Measurements from ENCODE around the gene SIMC1.
A peak's percentile ranks its signal among the peaks of the same experiment; 100 is the strongest.

Gene SIMC1

DNA sequence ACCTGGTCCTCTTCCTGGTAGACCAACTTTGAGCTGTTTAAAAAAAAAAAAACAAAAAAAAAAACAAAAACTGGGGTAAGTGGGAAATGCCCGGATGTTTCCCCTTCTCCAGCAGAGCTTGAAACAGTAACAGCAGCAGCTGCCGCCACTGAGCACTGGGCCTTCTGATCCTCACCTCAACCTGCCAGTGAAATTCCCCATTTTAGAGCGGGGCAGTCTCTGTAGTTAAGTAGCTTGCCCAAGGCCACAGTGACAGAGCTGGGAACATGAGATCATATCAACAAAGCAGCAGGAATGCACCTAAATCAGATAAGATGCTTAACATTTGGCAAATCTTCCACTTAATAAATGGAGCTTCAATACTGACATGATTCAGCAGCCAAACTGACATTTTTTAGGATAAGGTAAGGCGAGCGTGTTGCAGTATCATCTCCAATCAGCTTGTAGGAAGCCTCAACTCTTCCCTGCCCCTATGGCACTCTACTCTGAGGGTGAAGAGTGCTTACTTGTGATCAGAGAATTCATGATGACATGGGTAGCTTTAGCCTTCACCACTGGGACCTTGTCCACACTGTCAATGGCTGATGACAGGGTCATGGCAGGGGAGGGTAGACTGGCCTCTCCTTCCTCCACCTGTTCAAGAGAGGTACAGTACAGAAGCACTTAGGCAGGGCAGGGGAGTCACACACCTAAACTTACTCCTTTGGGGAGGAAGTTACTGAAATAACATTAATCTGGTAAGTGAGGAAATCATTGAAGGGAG lies 114.1 kb downstream of the SIMC1 start:
- DNase-seq (ENCODE audit: insufficient read length, low spot score) = no peak
- no peak for TF ChIP-seq POLR2A (IDR thresholded peaks at IDR 0.05; ENCODE audit: low read depth, low read length)
- TF ChIP-seq POLR2AphosphoS5 (IDR thresholded peaks at IDR 0.05; ENCODE audit: low read depth, low read length) = no peak
- TF ChIP-seq TAF1 (IDR thresholded peaks at IDR 0.05; ENCODE audit: low read depth, low read length) = no peak
- TF ChIP-seq POU2F2 (IDR thresholded peaks at IDR 0.05; ENCODE audit: low read depth, low read length) = no peak
- no peak for TF ChIP-seq SPI1 (IDR thresholded peaks at IDR 0.05; ENCODE audit: low read depth, low read length)
- TF ChIP-seq PAX5 (IDR thresholded peaks at IDR 0.05; ENCODE audit: insufficient read depth, low read length, severe bottlenecking) = no peak
- FAIRE-seq = no peak

DNA sequence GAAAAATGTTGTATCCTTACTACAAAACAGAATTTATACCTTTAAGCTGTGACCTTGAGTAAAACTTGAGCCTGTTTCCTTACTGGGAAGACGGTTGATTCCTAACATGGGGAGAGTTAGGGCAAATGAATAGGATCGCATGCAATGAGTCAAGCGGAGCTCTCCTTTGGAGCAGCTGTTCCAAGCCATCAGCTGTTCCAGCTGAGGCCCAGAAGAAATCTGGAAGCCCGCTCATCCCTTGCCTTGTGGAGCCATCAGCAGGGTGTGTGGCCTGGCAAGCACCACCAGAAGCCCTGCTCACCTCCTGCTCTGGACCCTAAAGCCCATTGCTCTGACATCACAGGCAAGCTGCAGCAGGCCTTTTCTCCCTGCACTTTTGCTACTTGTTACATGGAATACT lies 115.3 kb downstream of the SIMC1 start:
- TF ChIP-seq PAX5 (IDR thresholded peaks at IDR 0.05; ENCODE audit: insufficient read depth, low read length, severe bottlenecking) = no peak
- no peak for TF ChIP-seq SPI1 (IDR thresholded peaks at IDR 0.05; ENCODE audit: low read depth, low read length)
- no peak for TF ChIP-seq POU2F2 (IDR thresholded peaks at IDR 0.05; ENCODE audit: low read depth, low read length)
- no peak for TF ChIP-seq POLR2A (IDR thresholded peaks at IDR 0.05; ENCODE audit: low read depth, low read length)
- no peak for TF ChIP-seq POLR2AphosphoS5 (IDR thresholded peaks at IDR 0.05; ENCODE audit: low read depth, low read length)
- no peak for TF ChIP-seq TAF1 (IDR thresholded peaks at IDR 0.05; ENCODE audit: low read depth, low read length)
- no peak for FAIRE-seq
- no peak for DNase-seq (ENCODE audit: insufficient read length, low spot score)

DNA sequence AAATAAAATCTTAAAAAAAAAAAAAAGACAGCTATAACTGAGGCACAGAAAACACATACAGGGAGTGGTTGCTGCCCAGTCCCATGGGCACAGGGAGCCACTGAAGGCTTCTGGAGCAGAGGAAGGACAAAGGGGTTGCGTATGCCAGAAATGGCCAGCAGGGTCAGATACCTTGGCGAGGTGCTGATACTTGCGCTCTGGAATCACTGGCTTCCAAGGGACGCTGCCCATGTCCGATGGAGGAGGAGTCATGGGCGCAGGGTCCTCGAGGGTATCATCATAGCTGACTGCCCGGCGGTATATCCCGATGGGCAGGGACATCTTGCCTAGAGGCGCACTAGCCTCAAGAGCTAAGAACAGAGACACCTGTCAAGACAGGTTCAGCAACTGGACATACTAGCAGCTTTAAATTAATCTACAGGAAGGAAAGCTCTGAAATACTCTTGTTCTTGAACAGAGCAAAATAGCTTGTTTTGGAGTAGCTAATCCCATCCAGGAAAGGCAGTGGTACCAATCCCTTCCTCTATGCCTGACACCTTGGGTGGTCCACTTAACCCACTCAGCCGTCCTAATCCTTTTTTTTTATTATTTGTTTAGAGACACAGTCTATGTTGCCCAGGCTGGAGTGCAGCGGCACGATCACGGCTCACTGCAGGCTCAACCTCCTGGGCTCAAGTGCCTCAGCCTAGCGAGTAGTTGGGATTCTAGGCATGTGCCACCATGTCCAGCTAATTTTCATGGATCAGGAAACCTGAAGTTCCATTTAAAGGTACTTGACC lies 117.4 kb downstream of the SIMC1 start:
- FAIRE-seq (no peak), DNase-seq (ENCODE audit: insufficient read length, low spot score) (no peak)
- TF ChIP-seq TAF1 (IDR thresholded peaks at IDR 0.05; ENCODE audit: low read depth, low read length) = no peak
- TF ChIP-seq POLR2A (IDR thresholded peaks at IDR 0.05; ENCODE audit: low read depth, low read length) = no peak
- TF ChIP-seq POU2F2 (IDR thresholded peaks at IDR 0.05; ENCODE audit: low read depth, low read length) = no peak
- no peak for TF ChIP-seq POLR2AphosphoS5 (IDR thresholded peaks at IDR 0.05; ENCODE audit: low read depth, low read length)
- TF ChIP-seq SPI1 (IDR thresholded peaks at IDR 0.05; ENCODE audit: low read depth, low read length) = no peak
- no peak for TF ChIP-seq PAX5 (IDR thresholded peaks at IDR 0.05; ENCODE audit: insufficient read depth, low read length, severe bottlenecking)

DNA sequence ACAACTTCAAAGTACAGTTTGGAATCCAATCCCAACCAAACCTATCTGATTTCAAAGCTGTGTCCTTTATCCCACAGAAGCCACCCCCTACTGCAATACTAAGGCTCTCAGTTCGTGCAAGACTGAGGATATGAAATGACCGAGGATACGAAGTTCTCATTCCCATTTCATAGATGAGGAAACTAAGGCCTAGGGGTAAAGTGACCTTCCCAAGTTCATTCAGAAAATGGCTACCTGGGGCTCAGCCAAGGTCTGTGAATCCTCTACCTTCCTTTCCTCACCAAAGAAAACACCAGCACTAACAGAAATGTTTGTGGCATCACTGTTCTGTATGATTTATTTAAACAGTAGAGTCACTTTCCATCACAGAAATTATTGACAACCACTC lies 117.9 kb downstream of the SIMC1 start:
- TF ChIP-seq POU2F2 (IDR thresholded peaks at IDR 0.05; ENCODE audit: low read depth, low read length) = no peak
- no peak for TF ChIP-seq PAX5 (IDR thresholded peaks at IDR 0.05; ENCODE audit: insufficient read depth, low read length, severe bottlenecking)
- FAIRE-seq (no peak), DNase-seq (ENCODE audit: insufficient read length, low spot score) (no peak)

DNA sequence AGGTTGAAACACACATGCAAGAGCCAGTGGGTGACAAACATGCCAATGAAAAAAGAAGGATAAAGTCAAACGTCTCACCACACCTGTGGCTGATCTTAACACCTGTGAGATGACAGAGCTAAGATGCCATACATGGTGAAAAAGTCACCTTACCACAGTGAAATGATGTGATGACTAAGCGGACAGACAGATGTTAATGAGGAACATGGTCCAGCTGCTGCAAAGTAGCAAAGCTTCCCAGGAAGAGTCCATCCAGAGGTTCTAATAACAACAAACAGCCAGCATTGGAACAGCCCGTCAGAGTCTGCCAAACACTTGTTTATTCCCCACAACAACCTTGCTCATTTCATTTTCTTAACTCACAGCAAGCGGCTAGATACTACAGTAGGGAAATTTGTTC lies 121.4 kb downstream of the SIMC1 start:
- FAIRE-seq = no peak
- DNase-seq (ENCODE audit: insufficient read length, low spot score) = no peak

DNA sequence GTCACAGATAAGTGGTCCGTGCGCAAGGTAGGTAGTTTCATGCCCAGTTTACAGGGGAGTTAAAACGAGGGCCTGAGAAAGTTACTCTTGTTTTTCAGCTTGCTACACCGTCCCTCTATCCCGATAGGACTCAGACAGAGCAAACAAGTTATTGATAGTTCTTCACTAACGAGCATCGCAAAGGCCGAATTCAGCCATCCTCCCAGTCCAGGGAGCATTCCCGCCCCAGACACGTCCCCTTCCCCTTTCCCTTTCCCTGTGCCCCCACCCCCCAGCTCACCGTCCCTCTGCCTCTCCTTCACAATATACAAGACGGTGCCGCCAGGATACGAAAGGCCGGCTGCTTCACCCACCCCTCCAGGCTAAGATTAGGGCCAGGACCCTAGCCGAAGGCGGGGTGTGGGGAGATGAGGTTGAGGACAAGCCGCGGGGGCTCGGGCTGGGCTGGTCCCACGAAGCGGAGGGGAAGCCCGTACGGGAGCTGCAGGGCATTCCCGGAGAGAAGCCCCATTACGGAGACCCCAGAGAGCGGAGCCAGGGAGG lies 122.7 kb downstream of the SIMC1 start:
- TF ChIP-seq PAX5 (IDR thresholded peaks at IDR 0.05; ENCODE audit: insufficient read depth, low read length, severe bottlenecking) (no peak), POLR2A (IDR thresholded peaks at IDR 0.05; ENCODE audit: low read depth, low read length) (no peak), SPI1 (IDR thresholded peaks at IDR 0.05; ENCODE audit: low read depth, low read length) (no peak), TAF1 (IDR thresholded peaks at IDR 0.05; ENCODE audit: low read depth, low read length) (no peak), POU2F2 (IDR thresholded peaks at IDR 0.05; ENCODE audit: low read depth, low read length) (no peak), POLR2AphosphoS5 (IDR thresholded peaks at IDR 0.05; ENCODE audit: low read depth, low read length) (no peak)
- no peak for DNase-seq (ENCODE audit: insufficient read length, low spot score)
- FAIRE-seq = no peak

More for the DNA sequence above, 121.4 kb downstream of the SIMC1 start:
- TF ChIP-seq SPI1 (IDR thresholded peaks at IDR 0.05; ENCODE audit: low read depth, low read length) = no peak
- no peak for TF ChIP-seq POLR2AphosphoS5 (IDR thresholded peaks at IDR 0.05; ENCODE audit: low read depth, low read length)
- no peak for TF ChIP-seq PAX5 (IDR thresholded peaks at IDR 0.05; ENCODE audit: insufficient read depth, low read length, severe bottlenecking)
- TF ChIP-seq POU2F2 (IDR thresholded peaks at IDR 0.05; ENCODE audit: low read depth, low read length) = no peak
- TF ChIP-seq TAF1 (IDR thresholded peaks at IDR 0.05; ENCODE audit: low read depth, low read length) = no peak
- no peak for TF ChIP-seq POLR2A (IDR thresholded peaks at IDR 0.05; ENCODE audit: low read depth, low read length)

DNA sequence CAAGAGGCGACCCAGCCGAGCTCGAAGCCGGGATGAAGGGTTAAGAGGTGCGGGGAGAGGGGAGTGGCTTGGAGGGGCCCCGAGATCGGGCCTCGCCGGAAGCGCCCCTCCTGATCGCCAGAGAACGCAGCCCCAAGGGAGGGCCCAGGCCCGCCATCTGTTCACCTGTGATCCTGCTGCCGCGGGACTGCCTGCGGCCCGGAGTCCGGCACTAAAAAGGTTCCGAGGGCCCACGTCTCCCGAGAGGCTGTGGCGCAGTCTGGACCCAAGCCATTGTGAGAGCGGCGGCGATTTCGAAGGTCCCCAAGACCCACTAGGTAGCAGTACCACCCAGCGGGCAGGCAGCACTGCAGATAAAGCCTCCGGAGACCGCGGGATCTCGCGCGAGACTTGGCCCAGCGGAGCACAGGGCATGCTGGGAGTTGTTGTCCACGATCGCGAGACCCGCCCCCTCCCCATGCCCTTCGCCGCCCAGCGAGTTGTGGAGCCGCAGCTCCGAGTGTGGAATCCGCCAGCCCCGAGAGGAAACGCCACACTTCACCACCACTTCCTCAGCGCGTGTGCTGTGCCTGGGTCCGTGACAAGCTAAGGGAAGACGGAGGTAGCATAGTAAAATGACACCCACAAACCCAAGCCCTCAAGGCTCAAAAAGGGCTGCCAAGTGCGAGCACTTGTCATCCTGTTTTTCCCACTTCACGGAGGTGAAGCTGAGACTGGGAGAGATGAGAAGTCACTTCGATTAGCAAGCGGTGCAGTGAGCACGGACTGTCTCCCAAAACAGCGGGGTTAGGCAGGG lies 123.4 kb downstream of the SIMC1 start, which contains the start of gene KIAA1191:
Gene KIAA1191 (minus strand): TSS at position 328 of the 796 bp plus-strand sequence. CDS start 2,256 bp downstream, outside the sequence.
- DNase-seq (ENCODE audit: insufficient read length, low spot score) = peak; percentile 81
- peak; percentile 91 for FAIRE-seq
- TF ChIP-seq SPI1 (IDR thresholded peaks at IDR 0.05; ENCODE audit: low read depth, low read length) (0 out of 2 replicates have a peak, but pooled peaks have one; percentile 28), PAX5 (IDR thresholded peaks at IDR 0.05; ENCODE audit: insufficient read depth, low read length, severe bottlenecking) (no peak), POLR2A (IDR thresholded peaks at IDR 0.05; ENCODE audit: low read depth, low read length) (peak; percentile 98), POU2F2 (IDR thresholded peaks at IDR 0.05; ENCODE audit: low read depth, low read length) (peak; percentile 79; the same call in 1 of the 2 replicates), POLR2AphosphoS5 (IDR thresholded peaks at IDR 0.05; ENCODE audit: low read depth, low read length) (peak; percentile 96), TAF1 (IDR thresholded peaks at IDR 0.05; ENCODE audit: low read depth, low read length) (peak; percentile 84)

DNA sequence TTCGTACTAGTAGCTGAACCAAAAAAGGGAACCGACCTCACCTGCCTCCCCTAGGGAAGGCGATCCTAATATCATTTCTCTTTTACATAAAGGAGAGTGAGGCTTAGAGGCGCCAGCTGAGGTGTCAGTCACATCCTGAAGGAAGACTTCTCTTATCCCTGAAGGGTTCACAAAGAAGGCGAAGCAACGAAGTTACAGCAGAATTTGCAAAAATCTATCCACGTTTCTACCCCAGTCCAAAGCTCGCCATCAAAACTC lies 123.9 kb downstream of the SIMC1 start:
- FAIRE-seq = no peak
- TF ChIP-seq SPI1 (IDR thresholded peaks at IDR 0.05; ENCODE audit: low read depth, low read length) = peak; percentile 44; the same call in 1 of the 2 replicates
- TF ChIP-seq TAF1 (IDR thresholded peaks at IDR 0.05; ENCODE audit: low read depth, low read length) = no peak
- DNase-seq (ENCODE audit: insufficient read length, low spot score) = no peak

DNA sequence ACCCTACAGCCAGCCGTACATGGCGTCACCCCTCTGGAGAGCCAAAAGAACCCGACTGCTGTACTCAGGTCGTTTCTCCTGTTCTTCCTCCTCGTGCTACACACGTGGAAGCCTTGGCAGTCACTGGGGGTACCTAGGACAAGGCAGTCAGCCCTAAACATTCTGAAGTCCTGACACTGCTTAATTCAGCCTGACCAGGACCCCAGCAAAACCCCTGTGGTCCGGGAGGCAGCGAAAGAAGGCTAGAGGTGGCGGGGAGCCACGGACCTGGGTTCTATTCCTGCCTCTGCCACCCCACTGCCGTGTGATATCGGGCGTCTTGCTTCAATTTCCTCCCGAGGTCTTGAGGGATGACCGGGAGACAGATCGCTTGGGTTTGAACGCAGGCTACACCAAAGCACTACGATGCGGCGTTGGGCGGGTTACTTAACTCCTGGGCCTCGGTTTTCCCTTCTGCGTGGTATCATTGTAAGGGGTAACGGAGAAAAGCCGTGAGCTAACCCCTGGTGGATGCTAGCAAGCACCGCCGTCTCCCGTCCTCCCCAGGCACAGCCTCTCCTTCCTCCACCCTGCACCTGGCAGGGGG lies 126.6 kb downstream of the SIMC1 start:
- DNase-seq (ENCODE audit: insufficient read length, low spot score) = no peak
- TF ChIP-seq SPI1 (IDR thresholded peaks at IDR 0.05; ENCODE audit: low read depth, low read length) (no peak), POLR2AphosphoS5 (IDR thresholded peaks at IDR 0.05; ENCODE audit: low read depth, low read length) (no peak), PAX5 (IDR thresholded peaks at IDR 0.05; ENCODE audit: insufficient read depth, low read length, severe bottlenecking) (no peak), TAF1 (IDR thresholded peaks at IDR 0.05; ENCODE audit: low read depth, low read length) (no peak), POU2F2 (IDR thresholded peaks at IDR 0.05; ENCODE audit: low read depth, low read length) (no peak), POLR2A (IDR thresholded peaks at IDR 0.05; ENCODE audit: low read depth, low read length) (no peak)
- no peak for FAIRE-seq
